HG03460 (cell line): ENCODE results near the gene KHDC1.
"Not testable (repeated sequence)": the region's sequence is repeated elsewhere in the genome, so short reads cannot be mapped to it uniquely, and the experiment has no call there.

ENCODE experiments used
- ATAC-seq: cut with Tn5 transposase; IDR thresholded peaks from one replicate; pipeline ENCODE4 v1.9.1; 2021; ENCODE audit not compliant: unreplicated experiment

Gene KHDC1

GRCh38 chr6:73252703-73253102 lies 10.3 kb downstream of the KHDC1 start:
- no peak for ATAC-seq

DNA sequence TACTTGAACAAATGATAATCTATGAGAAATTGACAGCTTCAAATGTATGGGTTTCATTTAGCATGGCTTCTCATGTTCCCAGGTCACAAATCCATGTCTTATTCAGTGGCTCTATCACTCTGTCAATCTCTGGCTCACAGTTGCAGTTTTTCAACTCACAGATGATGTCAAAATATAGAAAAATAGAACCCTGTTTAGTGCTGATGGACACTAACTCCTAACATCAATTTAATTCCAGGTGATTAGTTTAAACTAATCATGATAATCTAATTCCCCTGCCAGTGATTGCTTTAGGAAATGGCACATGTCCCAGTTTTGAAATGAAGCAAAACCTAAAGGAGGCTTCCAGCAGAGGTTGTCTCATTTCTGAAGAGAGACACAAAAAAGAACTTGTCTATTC lies 13.0 kb downstream of the KHDC1 start:
- ATAC-seq, result no peak

DNA sequence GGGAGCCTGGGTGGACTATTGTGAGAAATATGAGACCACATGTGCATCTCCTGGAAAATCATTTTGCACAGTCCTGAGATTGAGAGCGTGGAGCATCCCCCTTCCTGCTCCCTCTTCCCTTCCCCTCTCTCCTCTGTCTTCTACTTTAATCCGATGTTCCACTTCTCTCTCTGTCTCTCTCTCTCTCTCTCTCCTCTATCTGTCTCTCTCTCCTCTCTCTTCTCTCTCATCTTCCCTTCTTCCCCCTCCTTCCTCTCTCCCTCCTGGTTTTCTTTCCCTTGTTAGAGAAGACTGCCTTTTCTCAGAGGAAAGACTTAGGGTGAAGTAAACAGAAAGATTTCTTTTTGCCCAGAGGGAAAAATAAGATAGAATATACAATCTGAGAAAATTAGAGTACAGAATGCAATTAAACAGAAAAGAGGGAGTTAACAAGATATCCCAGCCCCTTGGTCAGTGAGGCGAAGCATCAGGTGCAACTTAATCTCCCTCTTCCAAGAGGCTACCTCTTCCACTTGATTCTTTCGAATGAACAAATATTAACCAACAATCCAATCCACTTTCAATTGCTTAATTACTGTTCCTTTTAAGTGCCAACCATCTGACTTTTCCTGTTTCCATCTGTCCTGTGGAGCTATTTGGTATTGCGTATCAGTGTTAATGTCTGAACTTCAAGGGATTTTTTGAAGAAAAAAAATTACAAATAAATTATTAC lies 14.6 kb downstream of the KHDC1 start:
- ATAC-seq, result no peak

GRCh38 chr6:73242001-73242400 lies 21.0 kb downstream of the KHDC1 start:
- no peak for ATAC-seq

- no peak for ATAC-seq
Measured at GRCh38 chr6:73240730-73241129, 22.3 kb downstream of the KHDC1 start.

GRCh38 chr6:73236144-73236750 lies 26.7 kb downstream of the KHDC1 start:
- ATAC-seq, result no peak

- no peak for ATAC-seq
Measured at GRCh38 chr6:73234733-73235132, 28.3 kb downstream of the KHDC1 start.

GRCh38 chr6:73233971-73234370 lies 29.0 kb downstream of the KHDC1 start:
- ATAC-seq, result not testable (repeated sequence)

DNA sequence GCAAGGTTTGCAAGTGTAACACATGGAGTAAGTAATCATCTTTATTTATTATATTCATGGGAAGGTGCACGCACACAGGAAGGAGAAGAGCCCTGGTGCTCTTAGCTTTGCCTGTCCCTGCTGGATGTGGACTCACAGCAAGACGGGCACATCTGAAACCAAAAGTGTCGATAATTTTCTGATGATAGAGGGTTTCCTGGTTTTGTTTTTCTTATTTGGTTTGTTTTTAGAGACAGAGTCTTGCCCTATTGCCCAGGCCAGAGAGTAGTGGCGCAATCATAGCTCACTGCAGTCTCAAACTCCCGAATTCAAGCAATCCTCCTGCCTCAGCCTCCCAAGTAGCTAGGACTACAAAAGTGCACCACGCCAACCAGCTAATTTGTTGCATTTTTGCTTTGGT lies 29.9 kb downstream of the KHDC1 start:
- ATAC-seq, result no peak

GRCh38 chr6:73231986-73232391 lies 31.0 kb downstream of the KHDC1 start:
- ATAC-seq, result no peak

DNA sequence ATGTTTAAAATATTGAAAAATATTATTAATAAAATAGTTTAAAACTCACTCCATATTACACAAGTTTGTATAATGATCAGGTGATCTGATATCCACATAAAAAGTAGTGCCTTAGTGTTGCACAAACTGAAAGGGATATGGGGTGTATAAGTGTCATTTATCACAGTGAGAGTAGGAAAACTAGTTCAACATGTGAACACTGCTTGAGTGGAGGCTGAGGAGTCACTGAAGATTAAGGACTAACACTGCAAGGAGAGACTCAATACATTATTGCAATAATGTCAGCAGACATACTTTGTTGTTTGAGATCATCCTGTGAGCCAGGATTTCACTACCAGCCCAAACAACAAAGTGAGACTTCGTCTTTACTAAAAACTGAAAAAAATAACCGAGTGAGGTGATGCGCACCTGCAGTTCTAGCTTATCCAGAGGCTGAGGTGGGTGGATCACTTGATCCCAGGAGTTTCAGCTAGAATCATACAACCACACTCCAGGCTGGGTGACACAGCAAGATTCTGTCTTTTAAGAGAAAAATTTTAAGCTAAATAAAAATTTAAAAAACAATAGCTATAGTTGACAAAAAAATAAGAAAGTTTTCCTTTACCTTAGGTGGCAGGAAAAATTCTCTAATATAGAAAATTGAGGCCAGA lies 35.3 kb downstream of the KHDC1 start:
- ATAC-seq, result no peak

- no peak for ATAC-seq
Measured at GRCh38 chr6:73225396-73225795, 37.6 kb downstream of the KHDC1 start, which contains the start of gene KHDC1L. Gene KHDC1L (minus strand): TSS chr6:73225496. CDS start chr6:73225408, 88 bp downstream.

DNA sequence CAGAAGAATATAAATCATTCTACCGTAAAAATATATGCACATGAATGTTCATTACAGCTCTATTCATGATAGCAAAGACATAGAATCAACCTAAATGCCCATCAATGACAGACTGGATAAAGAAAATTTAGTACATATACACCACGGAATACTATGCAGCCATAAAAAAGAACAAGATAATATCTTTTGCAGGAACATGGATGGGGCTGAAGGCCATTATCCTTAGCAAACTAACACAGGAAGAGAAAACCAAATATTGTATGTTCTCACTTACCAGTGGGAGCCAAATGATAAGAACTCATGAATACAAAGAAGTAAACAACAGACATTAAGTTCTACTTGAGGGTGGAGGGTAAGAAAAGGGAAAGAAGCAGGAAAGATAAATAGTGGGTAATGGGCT lies 46.1 kb downstream of the KHDC1 start:
- ATAC-seq, result no peak

DNA sequence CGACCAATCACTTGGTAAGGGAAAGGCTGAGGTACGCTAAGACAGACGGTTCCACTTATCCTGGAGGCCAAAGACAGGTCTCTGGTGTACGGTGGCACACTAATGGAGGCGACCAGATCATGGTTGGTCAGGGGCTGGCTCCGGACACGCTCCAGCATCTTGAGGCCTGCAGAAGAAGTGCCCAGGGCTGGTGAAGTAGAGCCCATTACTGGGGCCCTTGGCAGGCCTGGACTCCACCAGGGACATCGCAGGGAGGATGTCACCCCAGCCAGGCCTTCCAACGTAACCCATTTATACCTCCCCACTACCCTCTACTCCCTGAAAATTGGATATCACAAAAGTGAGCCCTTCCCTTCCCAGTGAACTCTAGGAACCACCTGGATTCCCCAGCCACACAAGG lies 53.9 kb downstream of the KHDC1 start:
- no peak for ATAC-seq

GRCh38 chr6:73207221-73207837 lies 55.7 kb downstream of the KHDC1 start:
- no peak for ATAC-seq

DNA sequence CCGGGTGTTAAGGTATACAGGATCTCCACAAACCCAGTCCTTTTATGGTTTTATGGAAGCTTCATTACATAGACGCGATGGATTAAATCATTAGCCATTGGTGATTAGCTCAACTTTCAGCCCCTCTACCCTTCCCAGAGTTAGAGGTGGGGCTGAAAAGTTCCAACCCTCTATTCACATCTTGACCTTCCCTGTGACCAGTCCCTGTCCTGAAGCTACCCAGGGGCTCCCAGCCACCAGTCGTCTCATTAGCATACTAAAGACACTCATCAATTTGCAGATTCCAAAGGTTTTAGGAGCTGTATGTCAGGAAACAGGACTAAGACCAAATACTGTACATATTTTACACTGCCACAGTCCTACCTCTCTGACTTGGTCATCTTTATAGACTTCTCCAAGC lies 58.7 kb downstream of the KHDC1 start:
- no peak for ATAC-seq

DNA sequence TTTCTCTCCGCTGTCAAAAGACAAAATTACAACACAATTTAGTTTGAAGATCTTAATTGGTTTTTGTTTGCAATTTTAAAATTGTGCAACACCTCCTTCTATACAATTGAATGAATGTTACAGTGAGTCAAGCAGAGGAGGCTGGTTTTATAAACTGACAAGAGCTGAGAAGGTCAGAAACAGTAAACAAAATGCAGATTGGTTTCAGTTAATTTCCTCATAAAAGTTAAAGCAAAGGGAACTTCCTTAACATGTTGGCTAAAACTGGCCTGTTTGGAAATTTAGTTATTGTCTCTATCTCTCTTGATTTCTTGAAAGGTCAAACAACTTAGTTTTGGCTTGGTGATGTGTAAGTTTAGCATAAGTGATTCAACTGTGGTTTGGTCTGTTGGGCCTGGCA lies 59.9 kb downstream of the KHDC1 start:
- no peak for ATAC-seq

- no peak for ATAC-seq
Measured at GRCh38 chr6:73200735-73201134, 62.3 kb downstream of the KHDC1 start.

DNA sequence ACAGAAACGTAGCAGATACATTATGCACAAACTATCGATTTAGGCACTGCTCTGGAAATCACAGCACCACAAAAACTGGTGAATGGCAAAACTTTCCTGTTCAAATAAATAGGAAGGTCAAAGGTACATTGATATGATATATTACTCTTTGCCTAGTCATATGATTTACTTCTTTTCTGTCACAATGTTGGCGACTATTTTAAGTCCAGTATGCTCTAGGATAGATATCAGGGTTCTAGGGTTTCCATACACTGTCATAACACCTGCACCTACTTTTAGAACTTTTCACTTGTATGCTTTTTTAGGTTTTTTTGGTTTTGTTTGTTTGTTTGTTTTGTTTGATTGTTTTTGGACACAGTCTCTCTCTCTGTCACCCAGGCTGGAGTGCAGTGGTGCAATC lies 62.7 kb downstream of the KHDC1 start:
- no peak for ATAC-seq

DNA sequence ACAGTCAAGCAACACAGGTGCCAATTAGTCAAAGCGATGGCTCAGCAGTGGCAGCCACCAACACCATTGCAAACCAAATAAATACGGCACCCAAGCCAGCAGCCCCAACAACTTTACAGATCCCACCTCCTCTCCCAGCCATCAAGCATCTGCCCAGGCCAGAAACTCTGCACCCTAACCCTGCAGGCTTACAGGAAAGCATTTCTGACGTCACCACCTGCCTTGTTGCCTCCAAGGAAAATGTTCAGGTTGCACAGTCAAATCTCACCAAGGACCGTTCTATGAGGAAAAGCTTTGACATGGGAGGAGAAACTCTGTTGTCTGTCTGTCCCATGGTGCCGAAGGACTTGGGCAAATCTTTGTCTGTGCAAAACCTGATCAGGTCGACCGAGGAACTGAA lies 68.3 kb downstream of the KHDC1 start:
- no peak for ATAC-seq

GRCh38 chr6:73193302-73193701 lies 69.7 kb downstream of the KHDC1 start:
- ATAC-seq, result not testable (repeated sequence)
